Measurements from ENCODE around the gene ZBTB9.

DNA sequence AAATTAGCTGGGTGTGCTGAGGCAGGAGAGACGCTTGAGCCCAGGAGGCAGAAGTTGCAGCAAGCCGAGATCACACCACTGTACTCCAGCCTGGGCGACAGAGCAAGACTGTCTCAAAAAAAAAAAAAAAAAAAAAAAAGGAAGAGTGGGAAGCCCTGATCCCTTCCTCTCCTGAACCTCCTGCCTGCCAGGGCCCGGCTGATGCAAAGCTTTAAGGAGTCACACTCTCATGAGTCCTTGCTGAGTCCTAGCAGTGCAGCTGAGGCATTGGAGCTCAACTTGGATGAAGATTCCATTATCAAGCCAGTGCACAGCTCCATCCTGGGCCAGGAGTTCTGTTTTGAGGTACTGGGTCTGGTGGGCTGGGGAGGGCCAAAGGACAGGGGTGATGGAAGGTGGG lies 19.4 kb upstream of the ZBTB9 start:
- TF ChIP-seq, protein P1, sequence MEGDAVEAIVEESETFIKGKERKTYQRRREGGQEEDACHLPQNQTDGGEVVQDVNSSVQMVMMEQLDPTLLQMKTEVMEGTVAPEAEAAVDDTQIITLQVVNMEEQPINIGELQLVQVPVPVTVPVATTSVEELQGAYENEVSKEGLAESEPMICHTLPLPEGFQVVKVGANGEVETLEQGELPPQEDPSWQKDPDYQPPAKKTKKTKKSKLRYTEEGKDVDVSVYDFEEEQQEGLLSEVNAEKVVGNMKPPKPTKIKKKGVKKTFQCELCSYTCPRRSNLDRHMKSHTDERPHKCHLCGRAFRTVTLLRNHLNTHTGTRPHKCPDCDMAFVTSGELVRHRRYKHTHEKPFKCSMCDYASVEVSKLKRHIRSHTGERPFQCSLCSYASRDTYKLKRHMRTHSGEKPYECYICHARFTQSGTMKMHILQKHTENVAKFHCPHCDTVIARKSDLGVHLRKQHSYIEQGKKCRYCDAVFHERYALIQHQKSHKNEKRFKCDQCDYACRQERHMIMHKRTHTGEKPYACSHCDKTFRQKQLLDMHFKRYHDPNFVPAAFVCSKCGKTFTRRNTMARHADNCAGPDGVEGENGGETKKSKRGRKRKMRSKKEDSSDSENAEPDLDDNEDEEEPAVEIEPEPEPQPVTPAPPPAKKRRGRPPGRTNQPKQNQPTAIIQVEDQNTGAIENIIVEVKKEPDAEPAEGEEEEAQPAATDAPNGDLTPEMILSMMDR (IDR thresholded peaks at IDR 0.05): no peak
- no peak for TF ChIP-seq POLR2A (IDR thresholded peaks at IDR 0.05)
